Kidney epithelial cell (primary cell): Measurements from ENCODE around the gene TTC5. TPM values are rescaled to one million over a fixed set of nuclear protein-coding genes. Genes with fewer than 3 reads are reported as not detected.

Experiments
- DNase-seq: peaks from one replicate; pipeline ENCODE4 v3.0.0-alpha.2; 2010; ENCODE audit warnings: low read depth
- H3K27me3 ChIP-seq: 2 replicates; pipeline ENCODE4 v1.6.0; 2011; ENCODE audit warnings: low read length; ENCODE audit not compliant: control insufficient read depth, insufficient read depth
- H3K36me3 ChIP-seq: 2 replicates; pipeline ENCODE4 v1.5.1; 2011; ENCODE audit warnings: low read length; ENCODE audit not compliant: control insufficient read depth, insufficient read depth
- H3K4me3 ChIP-seq: 2 replicates; pipeline ENCODE4 v1.5.1; 2011; ENCODE audit warnings: low read depth, mild to moderate bottlenecking, control low read depth, low read length
- CTCF ChIP-seq: IDR thresholded peaks from 2 replicates; pipeline ENCODE4 v1.5.1; 2011; ENCODE audit warnings: mild to moderate bottlenecking, moderate library complexity, low read length, control low read depth, inconsistent platforms; ENCODE audit not compliant: insufficient read depth, poor library complexity, severe bottlenecking
- total RNA-seq: library from RNA; depleted of rRNA; stranded (reverse); fragments of >200 nt; gene quantifications from 2 replicates; pipeline ENCODE4 v1.2.3, GENCODE V29; 2015

Gene TTC5
- total RNA-seq, 1 donor from 2014 or later = 10.9 TPM

GRCh38 chr14:20332788-20333493, 27.2 kb upstream of the TTC5 start, which contains the start of gene CCNB1IP1:
Gene CCNB1IP1, minus strand, starts transcription at chr14:20333279. Its CDS starts 16,756 bp downstream, at chr14:20316523.
- TF ChIP-seq CTCF = no peak
- Histone ChIP-seq H3K27me3 (no peaks in the 10 kb centered on the region), H3K4me3 (peak within 1 kb of the TSS; percentile 74), H3K36me3 (no peaks in the 10 kb centered on the region)
- DNase-seq = peak; percentile 88

- Histone ChIP-seq H3K27me3 (no peaks in the 10 kb centered on the region), H3K36me3 (no peaks in the 10 kb centered on the region), H3K4me3 (peak overlapping the region; percentile 74)
- no peak for TF ChIP-seq CTCF
- DNase-seq = no peak
Measured at GRCh38 chr14:20332431-20332787, 26.7 kb upstream of the TTC5 start.

GRCh38 chr14:20331053-20331613, 25.4 kb upstream of the TTC5 start:
- H3K4me3 ChIP-seq = no peak overlapping the region
- no peak for TF ChIP-seq CTCF
- DNase-seq = no peak
- H3K27me3 ChIP-seq = no peaks in the 10 kb centered on the region
- no peaks in the 10 kb centered on the region for H3K36me3 ChIP-seq

- Histone ChIP-seq H3K27me3 (no peaks in the 10 kb centered on the region), H3K4me3 (no peak overlapping the region), H3K36me3 (no peaks in the 10 kb centered on the region)
- no peak for DNase-seq
- TF ChIP-seq CTCF = no peak
Measured at GRCh38 chr14:20329355-20329754, 23.6 kb upstream of the TTC5 start.

- no peaks in the 10 kb centered on the region for H3K36me3 ChIP-seq
- no peak for DNase-seq
- no peak for TF ChIP-seq CTCF
Measured at GRCh38 chr14:20328705-20329104, 23.0 kb upstream of the TTC5 start.

More at GRCh38 chr14:20328705-20329104, 23.0 kb upstream of the TTC5 start:
- Histone ChIP-seq H3K27me3 (no peaks in the 10 kb centered on the region), H3K4me3 (no peak overlapping the region)
